Activated CD8-positive, alpha-beta memory T cell treated with anti-CD3 and anti-CD28 coated beads, Interleukin-2, amount 50 U/mL, for 48 hours (primary cell): Measurements from ENCODE around the gene ANKRD61.
"Not testable (repeated sequence)": the region's sequence is repeated elsewhere in the genome, so short reads cannot be mapped to it uniquely, and the experiment has no call there.

ENCODE experiments used
- DNase-seq: peaks from one replicate; pipeline ENCODE4 v3.0.0-alpha.2; 2020

Gene ANKRD61

GRCh38 chr7:6030988-6031387, at the start of gene ANKRD61:
ANKRD61 (plus strand) TSS chr7:6031376; CDS start chr7:6031376, 0 bp downstream.
- DNase-seq: no peak

DNA sequence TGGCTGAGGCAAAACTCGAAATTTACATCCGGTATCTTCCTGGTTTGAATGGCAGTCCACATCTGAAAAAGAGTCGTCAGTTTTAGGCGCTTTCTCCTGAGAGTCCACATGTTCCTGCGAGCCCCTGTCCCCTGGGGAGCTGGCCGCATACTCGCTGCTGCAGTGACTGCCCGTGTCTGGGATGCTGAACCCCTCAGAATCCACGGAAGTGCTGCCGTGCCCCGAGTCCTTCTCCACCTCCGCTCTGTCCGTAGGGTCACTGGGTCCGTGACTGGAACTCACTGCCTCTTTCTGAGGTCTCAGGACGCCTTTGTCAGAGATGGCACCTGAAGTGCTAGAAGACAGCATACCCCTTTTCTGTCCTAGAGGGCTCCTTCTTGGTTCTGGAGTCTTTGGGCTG, 44.1 kb upstream of the ANKRD61 start:
- not testable (repeated sequence) for DNase-seq

GRCh38 chr7:5997210-5997808, 33.9 kb upstream of the ANKRD61 start:
- no peak for DNase-seq

DNA sequence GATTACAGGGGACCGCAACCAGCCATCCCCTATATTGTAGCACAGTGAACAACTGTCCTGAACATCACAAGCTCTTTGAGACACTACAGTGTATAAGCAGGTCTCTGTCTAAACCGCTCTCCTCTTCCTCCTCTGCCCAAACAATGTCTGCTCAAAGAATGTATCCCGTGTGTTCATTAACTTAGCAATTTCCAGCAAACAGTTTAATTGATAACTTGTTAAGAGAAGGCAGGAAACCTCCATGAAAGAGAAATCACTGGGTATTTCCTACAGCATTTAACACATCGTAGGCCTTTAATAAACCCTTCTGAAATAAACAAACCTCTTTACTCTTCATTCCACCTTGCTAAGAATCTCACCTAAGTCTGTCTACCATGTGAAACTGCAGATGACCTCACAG, 23.8 kb upstream of the ANKRD61 start:
- no peak for DNase-seq

GRCh38 chr7:6007835-6008590, 23.2 kb upstream of the ANKRD61 start:
- not testable (repeated sequence) for DNase-seq

DNA sequence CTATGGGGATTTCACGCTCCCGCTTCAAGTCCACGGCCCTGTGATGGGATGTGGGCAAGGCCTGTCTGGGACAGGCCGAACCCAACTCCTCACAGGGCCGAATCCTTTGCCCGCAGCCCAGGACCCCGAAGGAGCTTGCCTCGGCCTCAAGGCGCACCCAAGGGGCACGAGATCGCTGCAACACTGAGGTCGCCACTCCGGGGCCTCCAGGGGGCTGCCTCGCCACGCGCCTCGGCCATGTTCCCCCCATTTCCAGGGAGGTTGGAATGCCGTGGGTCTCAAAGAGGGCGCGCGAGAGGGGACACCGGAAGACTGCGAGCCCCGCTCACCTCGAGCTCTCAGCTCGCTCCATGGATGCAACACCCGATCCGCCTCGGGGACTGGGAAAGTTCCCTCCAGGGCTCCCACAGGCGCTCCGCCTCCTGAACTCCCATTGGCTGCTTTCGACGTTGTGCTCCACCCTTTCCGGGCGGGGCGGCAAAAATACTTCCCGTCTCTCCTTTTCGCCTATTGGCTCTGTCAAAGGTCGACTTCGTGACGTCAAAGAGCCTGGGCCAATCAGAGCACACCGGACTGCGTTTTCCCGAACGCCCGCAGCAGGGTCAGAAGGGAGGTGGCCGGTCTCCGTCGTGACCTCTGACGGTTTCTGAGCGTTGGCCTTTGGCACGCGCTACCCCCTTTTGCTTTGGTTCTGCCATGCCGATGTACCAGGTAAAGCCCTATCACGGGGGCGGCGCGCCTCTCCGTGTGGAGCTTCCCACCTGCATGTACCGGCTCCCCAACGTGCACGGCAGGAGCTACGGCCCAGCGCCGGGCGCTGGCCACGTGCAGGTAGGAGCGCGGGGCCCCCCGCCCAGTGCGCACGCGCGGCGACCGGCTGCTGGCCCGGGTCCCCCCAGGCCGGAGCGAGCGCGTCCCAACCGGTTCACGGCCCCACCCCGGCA, 22.2 kb upstream of the ANKRD61 start, which contains the start of the genes AIMP2 and PMS2:
Gene AIMP2, plus strand, starts transcription at position 605 of the 944 bp plus-strand sequence. Its CDS starts 92 bp downstream, at position 697.
Gene PMS2, minus strand, starts transcription at position 382 of the 944 bp plus-strand sequence. Its CDS starts 30 bp downstream, at position 352.
- DNase-seq: peak; percentile 96

- not testable (repeated sequence) for DNase-seq
Measured at GRCh38 chr7:6010370-6010769, 20.8 kb upstream of the ANKRD61 start.

GRCh38 chr7:6011541-6011940, 19.6 kb upstream of the ANKRD61 start:
- DNase-seq: no peak

DNA sequence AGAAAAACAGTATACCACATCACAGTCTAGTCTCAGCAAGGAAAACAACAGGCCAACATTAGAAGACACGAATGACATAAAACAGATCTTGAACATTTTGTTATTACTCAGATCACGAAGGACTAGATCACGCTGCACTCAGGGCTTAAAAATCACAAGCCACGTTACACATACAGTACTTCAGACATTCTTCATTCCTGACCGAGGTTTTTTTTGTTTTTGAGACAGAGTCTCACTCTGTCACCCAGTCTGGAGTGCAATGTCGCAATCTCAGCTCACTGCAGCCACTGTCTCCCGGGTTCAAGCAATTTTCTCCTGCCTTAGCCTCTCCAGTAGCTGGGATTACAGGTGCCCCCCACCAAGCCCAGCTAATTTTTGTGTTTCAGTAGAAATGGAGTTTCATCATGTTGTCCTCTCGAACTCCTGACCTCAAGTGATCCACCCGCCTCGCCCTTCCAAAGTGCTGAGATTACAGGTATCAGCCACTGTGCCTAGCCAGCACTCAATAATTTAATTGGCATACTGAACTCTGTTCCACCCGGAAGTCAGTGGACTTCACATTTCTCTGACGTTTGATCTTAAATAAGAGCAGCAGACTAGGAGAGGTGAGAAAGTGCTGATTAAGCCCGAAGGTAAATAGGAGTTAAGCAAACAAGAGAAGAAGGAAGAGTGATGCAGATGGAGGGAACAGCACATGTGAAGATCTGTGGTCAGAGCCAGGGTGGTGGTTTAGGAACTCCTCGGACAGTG, 18.6 kb upstream of the ANKRD61 start:
- no peak for DNase-seq

GRCh38 chr7:6015917-6016652, 15.1 kb upstream of the ANKRD61 start:
- DNase-seq: no peak

DNA sequence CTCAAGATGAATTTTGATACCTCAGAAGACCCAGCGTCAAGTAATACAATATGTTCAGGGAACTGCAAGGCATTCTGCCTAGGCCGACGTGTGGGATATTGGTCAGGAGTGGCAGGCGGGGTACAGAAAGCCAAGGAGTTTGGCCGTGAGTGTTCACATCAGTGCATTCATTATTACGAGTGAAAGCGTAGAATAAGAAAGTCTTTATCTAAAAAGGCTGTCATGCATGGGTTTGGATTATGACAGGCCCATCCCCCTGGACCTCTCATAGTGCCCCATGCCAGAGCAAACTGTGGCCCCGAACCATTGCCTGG, 14.6 kb upstream of the ANKRD61 start:
- no peak for DNase-seq

- no peak for DNase-seq
Measured at GRCh38 chr7:6020371-6021286, 10.5 kb upstream of the ANKRD61 start.

GRCh38 chr7:6022707-6023106, 8.5 kb upstream of the ANKRD61 start:
- DNase-seq: no peak

DNA sequence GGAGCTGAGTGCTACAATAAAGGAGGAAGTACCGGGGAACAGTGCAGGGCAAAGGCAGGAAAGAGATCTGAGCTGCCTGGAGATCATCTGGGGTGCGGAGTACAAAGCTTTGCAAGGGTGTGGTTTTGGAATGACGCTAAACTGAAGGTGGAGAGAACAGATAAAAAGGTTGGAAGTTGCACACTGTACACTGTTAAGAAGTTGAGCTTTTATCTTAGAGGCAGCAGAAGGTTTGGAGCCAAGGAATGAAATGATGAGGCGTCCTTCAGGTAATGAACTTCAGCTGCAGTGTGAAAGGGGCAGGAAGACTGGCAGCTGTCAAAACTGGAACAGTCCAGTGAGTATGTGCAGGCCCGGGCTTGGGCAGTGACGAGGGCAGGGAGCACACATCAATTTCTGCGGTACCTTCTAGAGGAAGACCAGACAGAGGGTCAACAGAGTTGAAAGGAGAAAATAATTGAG, 7.2 kb upstream of the ANKRD61 start:
- no peak for DNase-seq

DNA sequence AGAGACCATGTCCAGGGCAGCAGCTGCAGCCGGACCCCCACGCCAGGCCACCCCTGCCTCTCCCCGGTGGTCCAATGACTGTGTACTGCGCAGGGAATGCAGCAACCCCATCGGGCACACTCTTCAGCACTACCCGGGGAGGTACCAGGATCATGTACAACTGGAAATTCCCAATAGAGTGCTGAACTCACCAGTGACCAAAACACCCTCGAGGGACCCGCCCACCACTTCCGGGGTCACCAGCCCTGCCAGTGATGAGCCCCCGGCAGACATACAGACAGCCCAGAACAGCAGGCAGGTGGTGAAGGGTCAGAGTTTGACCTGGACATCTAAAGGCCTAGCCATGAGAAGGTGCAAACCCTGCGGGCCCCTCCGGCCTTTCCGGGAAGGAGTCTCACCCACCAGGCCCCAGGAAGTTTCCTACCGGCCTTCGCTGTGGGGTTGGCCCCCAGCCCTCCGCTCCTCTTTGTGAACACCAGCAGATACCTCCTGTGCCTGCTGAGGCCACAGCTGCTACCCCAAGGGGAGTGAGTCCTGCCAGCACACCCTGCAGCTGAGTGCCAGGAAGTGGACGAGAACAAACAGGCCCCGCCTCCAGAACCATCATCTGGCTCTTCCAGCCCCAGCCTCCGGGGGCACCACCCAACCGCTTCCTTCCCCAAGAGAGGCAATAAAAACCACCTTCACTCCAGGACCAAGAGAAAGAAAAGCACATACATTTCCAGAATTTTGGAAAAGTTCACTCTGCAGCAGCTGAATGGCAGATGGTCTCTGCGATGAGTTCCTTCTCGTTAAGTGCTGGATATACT, 5.0 kb upstream of the ANKRD61 start:
- peak; percentile 74 for DNase-seq

- DNase-seq: no peak
Measured at GRCh38 chr7:6026820-6027311, 4.3 kb upstream of the ANKRD61 start.

DNA sequence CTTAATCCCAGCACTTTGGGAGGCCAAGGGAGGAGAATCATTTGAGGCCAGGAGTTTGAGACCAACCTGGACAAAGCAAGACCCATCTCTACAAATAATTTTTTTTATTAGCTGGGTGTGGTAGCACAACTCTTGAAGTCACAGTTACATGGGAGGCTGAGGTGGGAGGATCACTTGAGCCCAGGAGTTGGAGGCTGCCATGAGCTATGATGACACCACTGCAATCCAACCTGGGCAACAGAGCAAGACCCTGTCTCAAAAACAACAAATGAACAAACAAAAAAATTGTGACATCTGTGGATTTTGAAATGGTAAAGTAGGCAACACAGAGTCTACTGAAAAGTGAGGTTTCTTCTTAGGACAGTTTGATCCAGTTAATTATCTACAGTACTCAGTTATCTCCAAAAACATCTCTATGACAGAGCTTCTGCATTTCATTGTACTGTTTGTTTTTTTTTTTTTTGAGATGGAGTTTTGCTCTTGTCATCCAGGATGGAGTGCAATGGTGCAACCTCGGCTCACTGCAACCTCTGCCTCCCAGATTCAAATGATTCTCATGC, 3.3 kb upstream of the ANKRD61 start:
- DNase-seq: no peak

DNA sequence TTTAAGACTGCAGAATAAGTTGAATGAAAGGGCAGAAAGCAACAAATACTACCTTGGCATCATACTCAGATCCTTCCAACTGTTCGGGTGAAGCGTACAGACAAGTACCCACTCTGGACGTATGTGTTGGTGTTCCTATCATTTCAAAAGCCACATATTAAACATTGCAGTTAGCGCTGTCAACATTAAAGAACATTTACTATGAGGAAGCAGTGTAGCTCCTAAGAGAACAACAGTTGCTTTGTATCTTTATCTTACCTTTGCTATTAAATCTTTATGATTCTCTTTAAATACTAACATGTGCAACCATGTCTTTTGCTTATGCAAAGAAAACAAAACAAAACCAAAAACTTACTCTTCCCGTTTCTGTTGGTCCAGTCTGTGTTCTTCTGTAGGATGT, 2.6 kb upstream of the ANKRD61 start:
- no peak for DNase-seq

- no peak for DNase-seq
Measured at GRCh38 chr7:6031567-6031966, 391 bp downstream of the ANKRD61 start.
